CD14-positive monocyte (primary cell): Measurements from ENCODE around the gene IL23R. TPM values are rescaled to one million over a fixed set of nuclear protein-coding genes. Genes with fewer than 3 reads are reported as not detected.

ENCODE experiments used
- DNase-seq, 3 donors: peaks; one replicate each; pipeline ENCODE4 v3.0.0-alpha.2; 2011 to 2022
- H2AFZ ChIP-seq: 2 replicates; pipeline ENCODE4 v1.6.0; 2012; ENCODE audit warnings: mild to moderate bottlenecking, low read depth, low read length, inconsistent platforms; ENCODE audit not compliant: insufficient read depth, poor library complexity, severe bottlenecking
- H3K27ac ChIP-seq, 2 donors: 1 replicate in 1 of 2; 2 replicates in 1 of 2; pipeline ENCODE4 v1.5.1; 2012 to 2013; ENCODE audit warnings: low read length in 2 of 2, control low read depth in 1 of 2, inconsistent platforms in 1 of 2, low read depth in 1 of 2, mild to moderate bottlenecking in 1 of 2
- H3K27me3 ChIP-seq, 2 donors: one replicate each; pipeline versions ENCODE4 v1.6.0 to v1.6.1; 2011 to 2013; ENCODE audit warnings: low read length in 2 of 2; ENCODE audit not compliant: control insufficient read depth in 2 of 2, insufficient read depth in 2 of 2
- H3K36me3 ChIP-seq, 2 donors: replicated peaks in 1 of 2; 1 replicate in 1 of 2; 2 replicates in 1 of 2; pipeline versions ENCODE4 v1.5.1 to v1.6.1; 2012 to 2013; ENCODE audit warnings: low read length in 2 of 2, control low read depth in 1 of 2, inconsistent platforms in 1 of 2, mild to moderate bottlenecking in 1 of 2; ENCODE audit not compliant: insufficient read depth in 2 of 2, control insufficient read depth in 1 of 2
- H3K4me1 ChIP-seq, 2 donors: 1 replicate in 1 of 2; 2 replicates in 1 of 2; pipeline versions ENCODE4 v1.5.1 to v1.6.1; 2012 to 2013; ENCODE audit warnings: low read length in 2 of 2, control low read depth in 1 of 2, inconsistent platforms in 1 of 2, mild to moderate bottlenecking in 1 of 2, moderate library complexity in 1 of 2; ENCODE audit not compliant: insufficient read depth in 2 of 2, control insufficient read depth in 1 of 2
- H3K4me2 ChIP-seq: replicated peaks from 2 replicates; pipeline ENCODE3; 2012; ENCODE audit warnings: low read length, moderate library complexity, mild to moderate bottlenecking; ENCODE audit not compliant: poor library complexity, severe bottlenecking; ENCODE audit errors: extremely low read depth
- H3K4me3 ChIP-seq, 3 experiments: fragments of 200-600 bp in 1 of 3; sonication (generic) in 1 of 3; replicated peaks in 1 of 3; 1 replicate in 2 of 3; 2 replicates in 1 of 3; pipeline ENCODE4 v1.5.1; 2011 to 2013; ENCODE audit warnings: low read length in 3 of 3, mild to moderate bottlenecking in 3 of 3, control low read depth in 2 of 3, low read depth in 2 of 3, inconsistent platforms in 1 of 3, moderate library complexity in 1 of 3
- H3K79me2 ChIP-seq: 2 replicates; pipeline ENCODE4 v1.6.0; 2012; ENCODE audit warnings: mild to moderate bottlenecking, control low read depth, inconsistent platforms, low read length, moderate library complexity; ENCODE audit not compliant: insufficient read depth
- H3K9ac ChIP-seq: 2 replicates; pipeline ENCODE4 v1.6.0; 2017; ENCODE audit warnings: low read length, mild to moderate bottlenecking; ENCODE audit not compliant: insufficient read depth, poor library complexity, severe bottlenecking
- H3K9me3 ChIP-seq, 2 donors: replicated peaks in 1 of 2; 1 replicate in 1 of 2; 2 replicates in 1 of 2; pipeline versions ENCODE4 v1.5.1 to v1.6.1; 2012 to 2013; ENCODE audit warnings: low read length in 2 of 2, control low read depth in 1 of 2; ENCODE audit not compliant: control insufficient read depth in 1 of 2, insufficient read depth in 1 of 2
- H4K20me1 ChIP-seq: 2 replicates; pipeline ENCODE4 v1.6.0; 2012; ENCODE audit warnings: mild to moderate bottlenecking, low read length, control low read depth, moderate library complexity; ENCODE audit not compliant: insufficient read depth
- H3K27ac Mint-ChIP-seq, 7 donors: one replicate each; pipeline ENCODE4 v1.8.0; 2020; ENCODE audit warnings: mild to moderate bottlenecking in 7 of 7, mixed read lengths in 7 of 7, moderate library complexity in 6 of 7, inconsistent platforms in 2 of 7
- H3K27me3 Mint-ChIP-seq, 3 donors: one replicate each; pipeline ENCODE4 v1.8.0; 2021 to 2022; ENCODE audit warnings: low read depth in 3 of 3, mild to moderate bottlenecking in 3 of 3, mixed read lengths in 3 of 3, moderate library complexity in 3 of 3, inconsistent platforms in 1 of 3
- H3K36me3 Mint-ChIP-seq, 2 donors: one replicate each; pipeline ENCODE4 v1.8.0; 2020; ENCODE audit warnings: mixed read lengths in 2 of 2, inconsistent platforms in 1 of 2, mild to moderate bottlenecking in 1 of 2
- H3K4me1 Mint-ChIP-seq: one replicate; pipeline ENCODE4 v1.8.0; 2020; ENCODE audit warnings: mild to moderate bottlenecking, mixed read lengths
- H3K4me3 Mint-ChIP-seq, 2 donors: one replicate each; pipeline ENCODE4 v1.8.0; 2020; ENCODE audit warnings: mild to moderate bottlenecking in 2 of 2, mixed read lengths in 2 of 2, moderate library complexity in 1 of 2
- H3K9me3 Mint-ChIP-seq, 7 donors: one replicate each; pipeline ENCODE4 v1.8.0; 2020 to 2022; ENCODE audit warnings: mixed read lengths in 7 of 7, mild to moderate bottlenecking in 6 of 7, moderate library complexity in 6 of 7, inconsistent platforms in 2 of 7
- CTCF ChIP-seq: fragments of 200-600 bp; IDR thresholded peaks from one replicate; pipeline ENCODE4 v1.8.0; 2022; ENCODE audit warnings: antibody characterized with exemption, mild to moderate bottlenecking
- WGBS: methylation state at CpG from one replicate; pipeline ENCODE4 v1.1.5; 2013; ENCODE audit warnings: missing lambda C conversion rate; ENCODE audit not compliant: insufficient coverage; 5-methylcytosine and 5-hydroxymethylcytosine counted together
- intact Hi-C, 2 donors: fragments of 100-400 bp; cut with micrococcal nuclease; formaldehyde crosslinking; loops; one replicate each; pipeline versions ENCODE4 v1.15.0 to v1.15.1; 2023
- polyA plus RNA-seq, 3 donors: library from polyadenylated mRNA; depleted of rRNA in 1 of 3; unstranded in 2 of 3; stranded (reverse) in 1 of 3; fragments of 300-500 nt in 2 of 3; fragments of >200 nt in 1 of 3; fragmentation: Illumina TruSeq in 2 of 3; gene quantifications; 1 replicate in 2 of 3; 2 replicates in 1 of 3; pipeline ENCODE4 v1.2.3, GENCODE V29; 2012 to 2021

Gene IL23R
- polyA plus RNA-seq, 3 donors = not detected

GRCh38 chr1:67262735-67263134 lies 96.5 kb downstream of the IL23R start:
- no peaks in the 10 kb centered on the region for H3K9me3 ChIP-seq
- H3K4me3 ChIP-seq = no peak overlapping the region
- H2AFZ ChIP-seq = no peak overlapping the region
- H3K79me2 ChIP-seq = no peaks in the 10 kb centered on the region
- Mint-ChIP-seq H3K36me3 (no peaks in the 10 kb centered on the region), H3K4me1 (peaks cover 6% of the 10 kb centered on the region), H3K4me3 (no peak overlapping the region), H3K27ac (no peak overlapping the region), H3K27me3 (peaks cover 0 to 2% (median 0%) of the 10 kb centered on the region in 3 donors), H3K9me3 (no peaks in the 10 kb centered on the region)
- H3K4me1 ChIP-seq = no peaks in the 10 kb centered on the region
- DNase-seq = no peak
- H4K20me1 ChIP-seq = no peaks in the 10 kb centered on the region
- no CpG with 5 or more reads among the region's 5 CpGs for WGBS
- H3K4me2 ChIP-seq = no peak overlapping the region
- intact Hi-C loops = no loop called here
- no peaks in the 10 kb centered on the region for H3K36me3 ChIP-seq
- H3K9ac ChIP-seq = no peak overlapping the region
- no peak overlapping the region for H3K27ac ChIP-seq
- H3K27me3 ChIP-seq = no peaks in the 10 kb centered on the region
- TF ChIP-seq CTCF = no peak

DNA sequence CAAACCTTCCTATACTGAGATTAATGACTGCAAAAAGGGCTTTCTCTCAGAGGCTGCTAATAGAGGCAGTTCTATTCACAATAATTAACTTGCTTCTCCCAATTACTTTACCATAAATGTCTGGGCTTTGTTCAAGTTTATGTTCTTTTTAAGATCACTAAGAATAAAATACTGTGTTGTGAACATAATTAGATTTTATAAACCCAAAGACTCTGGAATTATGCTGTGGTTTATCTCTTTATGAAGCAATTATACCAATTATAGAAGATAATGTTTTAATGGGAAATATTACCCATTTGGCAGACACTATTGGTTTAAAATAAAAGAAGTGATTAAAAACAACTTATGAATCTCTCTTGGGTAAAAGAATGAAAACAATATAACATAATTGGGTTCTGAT lies 97.9 kb downstream of the IL23R start:
- Histone ChIP-seq H2AFZ (no peak overlapping the region), H3K4me1 (no peaks in the 10 kb centered on the region), H3K4me2 (no peak overlapping the region), H3K79me2 (no peaks in the 10 kb centered on the region), H4K20me1 (no peaks in the 10 kb centered on the region), H3K36me3 (no peaks in the 10 kb centered on the region), H3K9ac (no peak overlapping the region), H3K4me3 (no peak overlapping the region), H3K27me3 (no peaks in the 10 kb centered on the region), H3K9me3 (no peaks in the 10 kb centered on the region), H3K27ac (no peak overlapping the region)
- no peak for TF ChIP-seq CTCF
- Mint-ChIP-seq H3K36me3 (no peaks in the 10 kb centered on the region), H3K4me1 (peaks cover 6% of the 10 kb centered on the region), H3K9me3 (no peaks in the 10 kb centered on the region), H3K27me3 (peaks cover 0 to 2% (median 0%) of the 10 kb centered on the region in 3 donors), H3K27ac (no peak overlapping the region), H3K4me3 (no peak overlapping the region)
- DNase-seq = no peak
- intact Hi-C loops = no loop called here
